C4-2B (cell line): ENCODE measurements around the gene EI24.
A peak's percentile ranks its signal among the peaks of the same experiment; 100 is the strongest.
"Not testable (repeated sequence)": the region's sequence is repeated elsewhere in the genome, so short reads cannot be mapped to it uniquely, and the experiment has no call there.

Experiments
- H3K27ac ChIP-seq: fragments of 450-650 bp; 2 replicates; pipeline ENCODE4 v1.5.1; 2017
- ZFX ChIP-seq: fragments of 450-650 bp; IDR thresholded peaks from 2 replicates; pipeline ENCODE4 v1.6.1; 2017
- TF ChIP-seq, protein P1 (sequence below): fragments of 450-650 bp; conservative IDR thresholded peaks from 2 replicates; pipeline ENCODE4 v1.5.1; 2017; ENCODE audit warnings: mild to moderate bottlenecking

Gene EI24

DNA sequence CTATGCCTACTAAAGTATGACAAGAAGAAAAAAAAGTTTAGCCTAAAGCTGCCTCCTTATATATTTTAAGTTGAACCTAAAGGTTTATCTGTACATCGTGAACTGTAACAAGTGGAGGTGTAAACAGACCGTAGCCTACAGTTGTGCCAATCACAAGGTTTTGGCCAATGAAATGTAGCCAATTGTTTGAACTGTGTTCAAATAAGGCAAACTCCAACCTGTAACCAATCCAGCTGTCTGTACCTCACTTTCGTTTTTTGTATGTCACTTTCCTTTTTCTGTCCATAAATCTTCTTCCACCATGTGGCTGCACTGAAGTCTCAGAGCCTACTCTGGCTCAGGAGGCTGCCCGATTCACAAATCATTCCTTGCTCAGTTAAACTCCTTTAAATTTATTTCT is 6.8 kb upstream of the EI24 start:
- TF ChIP-seq ZFX, result no peak
- TF ChIP-seq, protein P1, sequence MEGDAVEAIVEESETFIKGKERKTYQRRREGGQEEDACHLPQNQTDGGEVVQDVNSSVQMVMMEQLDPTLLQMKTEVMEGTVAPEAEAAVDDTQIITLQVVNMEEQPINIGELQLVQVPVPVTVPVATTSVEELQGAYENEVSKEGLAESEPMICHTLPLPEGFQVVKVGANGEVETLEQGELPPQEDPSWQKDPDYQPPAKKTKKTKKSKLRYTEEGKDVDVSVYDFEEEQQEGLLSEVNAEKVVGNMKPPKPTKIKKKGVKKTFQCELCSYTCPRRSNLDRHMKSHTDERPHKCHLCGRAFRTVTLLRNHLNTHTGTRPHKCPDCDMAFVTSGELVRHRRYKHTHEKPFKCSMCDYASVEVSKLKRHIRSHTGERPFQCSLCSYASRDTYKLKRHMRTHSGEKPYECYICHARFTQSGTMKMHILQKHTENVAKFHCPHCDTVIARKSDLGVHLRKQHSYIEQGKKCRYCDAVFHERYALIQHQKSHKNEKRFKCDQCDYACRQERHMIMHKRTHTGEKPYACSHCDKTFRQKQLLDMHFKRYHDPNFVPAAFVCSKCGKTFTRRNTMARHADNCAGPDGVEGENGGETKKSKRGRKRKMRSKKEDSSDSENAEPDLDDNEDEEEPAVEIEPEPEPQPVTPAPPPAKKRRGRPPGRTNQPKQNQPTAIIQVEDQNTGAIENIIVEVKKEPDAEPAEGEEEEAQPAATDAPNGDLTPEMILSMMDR, result no peak

DNA sequence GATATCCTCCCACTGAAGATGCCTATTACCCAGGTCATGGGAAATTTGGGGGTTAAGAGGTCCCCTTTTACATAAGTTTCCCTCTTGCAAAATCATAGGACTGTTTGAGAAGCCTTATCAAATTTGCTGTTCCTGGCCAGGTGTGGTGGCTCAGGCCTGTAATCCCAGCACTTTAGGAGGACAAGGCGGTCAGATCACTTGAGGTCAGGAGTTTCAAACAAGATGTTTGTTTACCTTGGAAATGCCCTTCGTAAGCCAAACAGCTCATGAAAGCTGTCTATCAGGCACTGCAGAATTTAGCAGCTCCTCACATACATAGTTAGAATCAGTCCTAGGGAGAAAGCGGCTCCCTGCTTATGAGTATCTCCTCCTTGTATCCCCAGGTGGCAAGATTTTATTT is 4.9 kb upstream of the EI24 start:
- H3K27ac ChIP-seq, result peak overlapping the region; percentile 63; the same call in 1 of the 2 replicates
- TF ChIP-seq, protein P1, result no peak
- no peak for TF ChIP-seq ZFX

More for the DNA sequence above, 6.8 kb upstream of the EI24 start:
- H3K27ac ChIP-seq, result no peak overlapping the region

DNA sequence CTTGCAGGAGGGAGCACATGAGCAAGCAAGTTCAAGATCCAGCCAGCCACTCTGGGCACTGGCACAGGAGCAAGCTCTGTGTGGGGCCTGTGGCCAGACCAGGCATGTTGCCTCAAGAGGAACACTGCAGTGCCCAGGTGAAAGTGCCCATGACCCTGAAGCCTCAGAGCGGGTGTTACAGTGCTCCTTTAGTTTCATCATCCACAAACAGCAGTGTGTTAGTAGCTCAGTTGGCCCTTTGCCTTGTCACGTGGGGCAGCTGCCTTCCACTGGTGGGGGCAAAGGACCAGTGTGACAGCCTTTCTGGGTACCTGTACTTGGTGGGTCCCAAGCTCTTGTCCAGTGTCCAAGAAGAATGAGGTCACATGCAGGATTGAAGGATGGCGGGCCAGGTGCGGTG is 3.0 kb upstream of the EI24 start:
- TF ChIP-seq, protein P1, result no peak
- TF ChIP-seq ZFX, result no peak
- no peak overlapping the region for H3K27ac ChIP-seq

DNA sequence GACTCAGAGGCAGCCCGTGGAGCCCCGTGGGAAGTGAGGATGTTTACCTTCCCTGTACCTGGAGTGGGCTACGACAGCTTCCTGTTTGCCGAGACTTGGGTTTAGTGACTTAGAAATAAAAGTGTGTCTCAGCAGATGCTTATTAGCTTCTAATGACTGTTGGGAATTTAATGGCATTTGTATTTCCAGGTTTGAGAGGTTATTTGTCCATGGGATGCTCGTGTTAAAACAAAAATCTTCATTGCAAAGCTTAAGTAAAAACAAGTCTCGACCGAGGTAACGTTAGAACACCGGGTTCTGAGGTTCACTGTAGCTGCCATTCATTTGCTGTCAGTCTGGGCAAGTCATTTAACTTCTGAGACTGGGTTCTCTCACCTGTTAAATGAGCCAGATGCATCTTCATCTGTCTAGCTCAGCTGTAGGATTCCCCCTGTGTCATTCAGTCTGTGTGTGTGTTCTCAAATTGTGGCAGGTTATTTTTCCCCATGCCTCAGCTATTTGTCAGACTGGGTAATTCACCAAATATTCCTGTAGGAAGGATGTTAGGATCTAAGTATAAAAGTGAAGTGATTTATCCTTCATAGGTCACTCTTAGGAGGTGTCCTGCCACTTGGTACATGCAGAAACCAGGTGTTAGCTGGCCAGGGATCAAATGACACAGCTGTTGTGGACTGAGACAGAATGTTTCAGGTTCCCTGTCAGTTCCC is 791 bp downstream of the EI24 start:
- peak overlapping the region; percentile 88 for H3K27ac ChIP-seq

DNA sequence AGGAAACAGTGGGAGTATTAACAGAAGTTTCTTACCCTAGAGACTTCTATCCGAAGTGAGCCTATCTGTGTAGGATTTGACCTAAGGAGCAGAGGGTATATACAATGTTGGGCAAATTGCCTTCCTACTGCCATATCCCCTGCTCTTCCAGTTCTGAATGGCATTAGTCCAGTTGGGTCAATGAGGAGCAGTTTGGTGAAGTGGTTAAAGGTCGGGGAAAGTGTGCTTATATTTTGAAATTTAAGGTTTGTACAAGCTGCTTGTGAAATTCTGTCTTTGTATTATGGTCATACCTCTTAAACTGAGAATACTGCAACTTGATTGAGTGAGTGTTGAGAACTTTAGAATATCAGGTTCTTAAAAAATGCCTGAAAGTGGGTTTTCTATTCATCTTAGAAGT is 1.7 kb downstream of the EI24 start:
- TF ChIP-seq ZFX, result no peak
- TF ChIP-seq, protein P1, result no peak
- H3K27ac ChIP-seq, result no peak overlapping the region

More for the DNA sequence above, 791 bp downstream of the EI24 start:
- TF ChIP-seq, protein P1, result no peak
- TF ChIP-seq ZFX, result no peak

DNA sequence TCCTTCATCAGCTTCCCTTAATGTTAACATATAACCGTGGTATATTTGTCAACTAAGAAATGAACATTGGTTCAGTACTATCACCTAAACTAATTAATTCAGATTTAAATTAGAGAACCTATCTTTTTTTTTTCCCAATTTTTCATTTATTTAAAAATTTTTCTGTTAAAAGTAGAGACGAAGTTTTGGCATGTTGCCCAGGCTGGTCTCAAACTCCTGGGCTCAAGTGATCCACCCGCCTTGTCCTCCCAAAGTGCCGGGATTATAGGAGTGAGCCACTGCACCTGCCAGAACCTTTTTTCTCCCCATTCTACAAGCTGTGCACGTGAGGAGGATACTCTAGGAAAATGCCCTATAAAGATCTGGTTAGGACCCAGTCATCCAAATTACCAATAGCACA is 3.6 kb downstream of the EI24 start:
- no peak for TF ChIP-seq ZFX
- TF ChIP-seq, protein P1, result no peak
- H3K27ac ChIP-seq, result no peak overlapping the region

DNA sequence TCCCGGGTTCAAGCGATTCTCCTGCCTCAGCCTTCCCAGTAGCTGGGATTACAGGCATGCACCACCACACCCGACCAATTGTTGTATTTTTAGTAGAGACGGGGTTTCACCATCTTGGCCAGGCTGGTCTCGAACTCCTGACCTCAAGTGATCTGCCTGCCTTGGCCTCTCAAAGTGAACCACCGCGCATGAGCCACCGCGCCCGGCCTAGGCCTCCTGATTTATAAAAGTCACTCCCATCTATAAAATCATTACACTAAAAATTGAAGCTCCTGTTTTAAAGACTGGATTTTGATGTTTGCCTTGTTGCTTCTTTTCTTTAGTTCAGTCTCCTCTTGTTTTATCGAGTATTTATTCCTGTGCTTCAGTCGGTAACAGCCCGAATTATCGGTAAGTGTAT is 7.9 kb downstream of the EI24 start:
- not testable (repeated sequence) for H3K27ac ChIP-seq

DNA sequence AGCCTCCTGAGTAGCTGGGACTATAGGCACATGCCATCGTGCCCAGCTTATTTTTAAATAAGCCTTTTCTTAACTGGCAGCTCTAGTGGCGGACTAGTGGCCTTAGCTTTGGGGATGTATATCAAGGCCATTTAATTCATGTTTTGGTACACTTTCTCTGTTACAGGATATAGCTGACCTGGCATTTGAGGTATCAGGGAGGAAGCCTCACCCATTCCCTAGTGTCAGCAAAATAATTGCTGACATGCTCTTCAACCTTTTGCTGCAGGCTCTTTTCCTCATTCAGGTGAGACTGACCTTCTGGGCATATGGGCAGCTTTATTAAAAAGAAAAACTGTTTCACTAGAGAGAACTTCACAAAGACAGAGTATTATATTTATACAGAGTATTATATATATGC is 9.5 kb downstream of the EI24 start:
- no peak overlapping the region for H3K27ac ChIP-seq
- TF ChIP-seq, protein P1, result no peak
- TF ChIP-seq ZFX, result no peak
